Fibroblast of lung (primary cell): Measurements from ENCODE around the gene BRAF. TPM values are rescaled to one million over a fixed set of nuclear protein-coding genes. Genes with fewer than 3 reads are reported as not detected.

Source experiments
- DNase-seq, 2 donors: peaks; one replicate each; pipeline versions ENCODE4 v3.0.0 to v3.0.0-alpha.2; 2010; ENCODE audit warnings: low read depth in 2 of 2
- H2AFZ ChIP-seq: 2 replicates; pipeline ENCODE4 v1.5.1; 2012; ENCODE audit warnings: low read length, control low read depth, inconsistent platforms
- H3K27ac ChIP-seq: 2 replicates; pipeline ENCODE4 v1.5.1; 2011; ENCODE audit warnings: low read length, control low read depth; ENCODE audit not compliant: insufficient read depth
- H3K27me3 ChIP-seq: 2 replicates; pipeline ENCODE4 v1.5.1; 2011; ENCODE audit warnings: mild to moderate bottlenecking, low read length; ENCODE audit not compliant: control insufficient read depth, insufficient read depth
- H3K36me3 ChIP-seq: 2 replicates; pipeline ENCODE4 v1.5.1; 2011; ENCODE audit warnings: low read length; ENCODE audit not compliant: control insufficient read depth, insufficient read depth
- H3K4me1 ChIP-seq: 2 replicates; pipeline ENCODE4 v1.5.1; 2011; ENCODE audit warnings: low read length; ENCODE audit not compliant: control insufficient read depth, insufficient read depth; ENCODE audit errors: extremely low read depth
- H3K4me2 ChIP-seq: 2 replicates; pipeline ENCODE4 v1.5.1; 2011; ENCODE audit warnings: low read length, control low read depth; ENCODE audit not compliant: insufficient read depth; ENCODE audit errors: extremely low read depth
- H3K4me3 ChIP-seq, 4 experiments: fragments of 200-600 bp in 1 of 4; sonication (generic) in 1 of 4; replicated peaks in 1 of 4; 2 replicates each; pipeline ENCODE4 v1.5.1; 2011 to 2016; ENCODE audit warnings: low read length in 4 of 4, low read depth in 3 of 4, mild to moderate bottlenecking in 3 of 4, control low read depth in 2 of 4, inconsistent platforms in 1 of 4, mixed read lengths in 1 of 4; ENCODE audit not compliant: insufficient read depth in 1 of 4; ENCODE audit errors: control extremely low read depth in 1 of 4
- H3K79me2 ChIP-seq: 2 replicates; pipeline ENCODE4 v1.5.1; 2012; ENCODE audit warnings: mild to moderate bottlenecking, low read length, inconsistent platforms; ENCODE audit not compliant: control insufficient read depth, insufficient read depth
- H3K9ac ChIP-seq: 2 replicates; pipeline ENCODE4 v1.5.1; 2011; ENCODE audit warnings: mild to moderate bottlenecking, low read length, control low read depth; ENCODE audit not compliant: insufficient read depth
- H3K9me3 ChIP-seq: 2 replicates; pipeline ENCODE4 v1.5.1; 2012; ENCODE audit warnings: low read depth, low read length; ENCODE audit not compliant: control insufficient read depth, insufficient read depth
- H4K20me1 ChIP-seq: 2 replicates; pipeline ENCODE4 v1.5.1; 2011; ENCODE audit warnings: low read length; ENCODE audit not compliant: control insufficient read depth, insufficient read depth; ENCODE audit errors: extremely low read depth
- EZH2 ChIP-seq: IDR thresholded peaks from 2 replicates; pipeline ENCODE4 v1.5.1; 2012; ENCODE audit warnings: low read length, control low read depth, mild to moderate bottlenecking; ENCODE audit errors: missing control alignments
- polyA plus RNA-seq, 2 donors: library from polyadenylated mRNA; depleted of rRNA in 1 of 2; stranded (reverse) in 1 of 2; unstranded in 1 of 2; fragments of >200 nt; gene quantifications; 2 replicates each; pipeline ENCODE4 v1.2.1, GENCODE V29; 2011 to 2012; ENCODE audit warnings: missing spikeins in 1 of 2
- total RNA-seq: library from RNA; depleted of rRNA; stranded (reverse); fragments of >200 nt; gene quantifications from 2 replicates; pipeline ENCODE4 v1.2.1, GENCODE V29; 2014
- TF ChIP-seq, protein P1 (sequence below), 2 donors: IDR thresholded peaks in 1 of 2; conservative IDR thresholded peaks in 1 of 2; 1 replicate in 1 of 2; 2 replicates in 1 of 2; pipeline ENCODE4 v1.5.1; 2011 to 2012; ENCODE audit warnings: low read length in 2 of 2, control low read depth in 1 of 2, inconsistent platforms in 1 of 2, low read depth in 1 of 2, mild to moderate bottlenecking in 1 of 2

BRAF gene
- total and polyA plus RNA-seq, 2 donors (not counting 1 experiment from before 2014, with no cell fraction given), result 21.1 to 23.1 TPM

DNA sequence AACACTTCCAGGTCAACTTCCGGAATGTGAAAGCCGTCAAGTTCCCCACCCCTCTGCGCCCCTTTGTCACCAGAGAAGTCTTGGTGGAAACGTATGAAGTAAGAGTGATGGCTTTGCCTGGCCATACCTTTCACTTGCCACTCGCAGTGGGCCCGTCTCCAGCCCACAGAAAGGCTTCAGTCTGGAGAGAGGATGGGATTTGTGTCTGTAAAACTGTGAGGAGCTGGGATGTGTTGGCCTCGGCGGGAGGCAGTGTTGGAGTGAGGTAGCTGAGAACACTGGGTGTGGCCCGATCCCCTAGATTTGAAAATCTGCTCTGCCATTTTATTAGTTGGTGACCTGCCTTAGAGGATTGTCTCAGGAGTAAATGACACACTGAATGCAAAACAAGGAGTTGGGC lies 245.5 kb downstream of the BRAF start:
- Histone ChIP-seq H3K36me3 (peaks cover 4% of the 10 kb centered on the region), H3K9me3 (no peaks in the 10 kb centered on the region), H3K27ac (no peak overlapping the region), H4K20me1 (no peaks in the 10 kb centered on the region), H3K4me2 (no peak overlapping the region), H3K4me1 (peaks cover 4% of the 10 kb centered on the region), H2AFZ (no peak overlapping the region), H3K9ac (no peak overlapping the region), H3K4me3 (no peak overlapping the region), H3K79me2 (no peaks in the 10 kb centered on the region), H3K27me3 (no peaks in the 10 kb centered on the region)
- TF ChIP-seq, protein P1, sequence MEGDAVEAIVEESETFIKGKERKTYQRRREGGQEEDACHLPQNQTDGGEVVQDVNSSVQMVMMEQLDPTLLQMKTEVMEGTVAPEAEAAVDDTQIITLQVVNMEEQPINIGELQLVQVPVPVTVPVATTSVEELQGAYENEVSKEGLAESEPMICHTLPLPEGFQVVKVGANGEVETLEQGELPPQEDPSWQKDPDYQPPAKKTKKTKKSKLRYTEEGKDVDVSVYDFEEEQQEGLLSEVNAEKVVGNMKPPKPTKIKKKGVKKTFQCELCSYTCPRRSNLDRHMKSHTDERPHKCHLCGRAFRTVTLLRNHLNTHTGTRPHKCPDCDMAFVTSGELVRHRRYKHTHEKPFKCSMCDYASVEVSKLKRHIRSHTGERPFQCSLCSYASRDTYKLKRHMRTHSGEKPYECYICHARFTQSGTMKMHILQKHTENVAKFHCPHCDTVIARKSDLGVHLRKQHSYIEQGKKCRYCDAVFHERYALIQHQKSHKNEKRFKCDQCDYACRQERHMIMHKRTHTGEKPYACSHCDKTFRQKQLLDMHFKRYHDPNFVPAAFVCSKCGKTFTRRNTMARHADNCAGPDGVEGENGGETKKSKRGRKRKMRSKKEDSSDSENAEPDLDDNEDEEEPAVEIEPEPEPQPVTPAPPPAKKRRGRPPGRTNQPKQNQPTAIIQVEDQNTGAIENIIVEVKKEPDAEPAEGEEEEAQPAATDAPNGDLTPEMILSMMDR (conservative IDR thresholded peaks at IDR 0.05 in 1 of 2, IDR thresholded peaks at IDR 0.05 in 1 of 2; ENCODE audit: low read depth in 1 of 2, low read length in 2 of 2), result no peak
- no peak for TF ChIP-seq EZH2
- no peak for DNase-seq

DNA sequence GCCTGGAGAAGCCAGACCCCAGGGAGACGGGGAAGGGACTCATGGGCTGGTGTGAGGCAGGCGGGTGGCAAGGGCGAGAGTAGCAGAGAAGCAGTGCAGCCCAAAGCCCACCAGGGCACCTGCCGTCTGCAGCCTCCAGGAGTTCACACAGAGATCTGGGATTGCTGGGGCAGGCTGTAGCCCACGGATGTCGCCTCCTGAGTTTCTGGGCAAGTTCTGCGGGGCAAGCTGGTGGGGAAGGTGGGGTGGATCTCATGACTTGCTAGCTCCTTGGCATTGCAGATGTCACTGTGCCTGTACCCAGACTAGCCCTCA lies 246.0 kb downstream of the BRAF start:
- Histone ChIP-seq H3K4me3 (no peak overlapping the region), H3K9me3 (no peaks in the 10 kb centered on the region), H3K27ac (no peak overlapping the region), H2AFZ (no peak overlapping the region), H3K79me2 (no peaks in the 10 kb centered on the region), H3K9ac (no peak overlapping the region), H3K36me3 (peaks cover 4% of the 10 kb centered on the region), H3K4me1 (peaks cover 4% of the 10 kb centered on the region), H3K4me2 (no peak overlapping the region), H4K20me1 (no peaks in the 10 kb centered on the region), H3K27me3 (no peaks in the 10 kb centered on the region)
- TF ChIP-seq, protein P1 (conservative IDR thresholded peaks at IDR 0.05 in 1 of 2, IDR thresholded peaks at IDR 0.05 in 1 of 2; ENCODE audit: low read depth in 1 of 2, low read length in 2 of 2), result no peak
- no peak for TF ChIP-seq EZH2
- DNase-seq, result no peak

DNA sequence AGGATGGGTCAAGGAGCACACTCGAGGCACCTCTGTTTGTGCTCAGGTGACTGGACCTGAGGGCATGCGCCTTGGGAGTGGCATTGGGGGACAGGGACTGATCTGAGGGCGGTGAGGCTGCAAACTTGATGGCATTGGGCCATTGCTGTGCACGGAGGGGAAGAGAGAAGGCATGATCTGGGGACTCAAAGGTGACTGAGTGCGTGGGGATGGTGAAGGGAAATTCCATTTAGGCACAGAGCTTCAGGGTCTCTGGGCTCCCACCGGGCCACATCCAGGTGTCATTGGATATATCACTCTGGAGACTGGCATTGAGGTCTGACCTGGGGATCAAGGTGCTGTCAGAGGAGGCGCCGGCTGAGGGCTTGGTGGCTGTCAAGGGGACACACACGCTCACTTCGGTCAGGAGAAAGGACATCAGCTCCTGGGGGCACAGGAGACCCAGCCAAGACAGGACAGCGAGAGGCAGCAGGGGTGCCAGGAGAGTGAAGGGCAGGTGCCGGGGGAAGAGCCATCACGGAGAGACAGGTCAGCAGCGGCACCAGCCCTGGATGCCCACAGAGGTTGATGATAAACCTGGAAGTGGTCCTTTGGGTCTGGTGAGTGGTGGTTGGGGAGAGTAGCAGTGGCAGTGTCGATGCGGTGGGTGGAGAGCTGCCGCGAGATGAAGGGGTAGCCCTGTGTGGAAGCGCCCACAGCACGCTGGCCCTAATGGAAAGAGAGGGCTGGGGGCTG lies 246.5 kb downstream of the BRAF start:
- Histone ChIP-seq H3K4me3 (no peak overlapping the region), H2AFZ (no peak overlapping the region), H3K27ac (no peak overlapping the region)

More for the DNA sequence above, 246.5 kb downstream of the BRAF start:
- Histone ChIP-seq H4K20me1 (no peaks in the 10 kb centered on the region), H3K9me3 (no peaks in the 10 kb centered on the region), H3K36me3 (peaks cover 4% of the 10 kb centered on the region), H3K4me2 (no peak overlapping the region), H3K4me1 (peaks cover 4% of the 10 kb centered on the region), H3K79me2 (no peaks in the 10 kb centered on the region), H3K9ac (no peak overlapping the region), H3K27me3 (no peaks in the 10 kb centered on the region)
- TF ChIP-seq, protein P1 (conservative IDR thresholded peaks at IDR 0.05 in 1 of 2, IDR thresholded peaks at IDR 0.05 in 1 of 2; ENCODE audit: low read depth in 1 of 2, low read length in 2 of 2), result no peak
- no peak for TF ChIP-seq EZH2
- DNase-seq, result no peak
